Ishikawa (cell line): ENCODE results near the gene NPIPA1.
"Not testable (repeated sequence)": the region's sequence is repeated elsewhere in the genome, so short reads cannot be mapped to it uniquely, and the experiment has no call there.

ENCODE experiments used
- CEBPB ChIP-seq: IDR thresholded peaks from 2 replicates; pipeline ENCODE4 v1.6.1; 2012
- CREB1 ChIP-seq: IDR thresholded peaks from 2 replicates; pipeline ENCODE4 v1.6.1; 2012; ENCODE audit warnings: low read depth
- EGR1 ChIP-seq: IDR thresholded peaks from 2 replicates; pipeline ENCODE4 v1.6.1; 2012
- EP300 ChIP-seq: IDR thresholded peaks from 2 replicates; pipeline ENCODE4 v1.6.1; 2012; ENCODE audit warnings: borderline replicate concordance
- FOXM1 ChIP-seq: IDR thresholded peaks from 2 replicates; pipeline ENCODE4 v1.6.1; 2012; ENCODE audit warnings: low read depth, borderline replicate concordance
- MAX ChIP-seq: IDR thresholded peaks from 2 replicates; pipeline ENCODE4 v1.6.1; 2012
- NFIC ChIP-seq: IDR thresholded peaks from 2 replicates; pipeline ENCODE4 v1.6.1; 2012
- RAD21 ChIP-seq: IDR thresholded peaks from 2 replicates; pipeline ENCODE4 v1.6.1; 2012; ENCODE audit warnings: low read depth
- TAF1 ChIP-seq: IDR thresholded peaks from 2 replicates; pipeline ENCODE4 v1.6.1; 2012; ENCODE audit warnings: low read depth, mild to moderate bottlenecking
- TCF12 ChIP-seq: IDR thresholded peaks from 2 replicates; pipeline ENCODE4 v1.6.1; 2012; ENCODE audit warnings: low read depth
- TEAD4 ChIP-seq: IDR thresholded peaks from 2 replicates; pipeline ENCODE4 v1.6.1; 2012
- YY1 ChIP-seq: IDR thresholded peaks from 2 replicates; pipeline ENCODE4 v1.6.1; 2012; ENCODE audit warnings: low read depth
- ZBTB7A ChIP-seq: IDR thresholded peaks from 2 replicates; pipeline ENCODE4 v1.6.1; 2012; ENCODE audit warnings: low read depth
- TF ChIP-seq, protein P1 (sequence below): IDR thresholded peaks from 2 replicates; pipeline ENCODE4 v1.6.1; 2012; ENCODE audit warnings: low read depth, mild to moderate bottlenecking
- TF ChIP-seq, protein P2 (sequence below): IDR thresholded peaks from 2 replicates; pipeline ENCODE4 v1.6.1; 2012

Gene NPIPA1

GRCh38 chr16:14937143-14937542 lies at the start of gene NPIPA1:
Gene NPIPA1 (plus strand): TSS chr16:14937443. CDS start chr16:14937443, 0 bp downstream.
- not testable (repeated sequence) for TF ChIP-seq RAD21, TCF12, CREB1

GRCh38 chr16:14955546-14956231 lies 18.4 kb downstream of the NPIPA1 start:
- TF ChIP-seq CEBPB = no peak
- TF ChIP-seq RAD21 = no peak
- TF ChIP-seq TCF12 = no peak

GRCh38 chr16:14957576-14958322 lies 20.5 kb downstream of the NPIPA1 start:
- no peak for TF ChIP-seq NFIC
- TF ChIP-seq TAF1 = no peak
- TF ChIP-seq, protein P1, sequence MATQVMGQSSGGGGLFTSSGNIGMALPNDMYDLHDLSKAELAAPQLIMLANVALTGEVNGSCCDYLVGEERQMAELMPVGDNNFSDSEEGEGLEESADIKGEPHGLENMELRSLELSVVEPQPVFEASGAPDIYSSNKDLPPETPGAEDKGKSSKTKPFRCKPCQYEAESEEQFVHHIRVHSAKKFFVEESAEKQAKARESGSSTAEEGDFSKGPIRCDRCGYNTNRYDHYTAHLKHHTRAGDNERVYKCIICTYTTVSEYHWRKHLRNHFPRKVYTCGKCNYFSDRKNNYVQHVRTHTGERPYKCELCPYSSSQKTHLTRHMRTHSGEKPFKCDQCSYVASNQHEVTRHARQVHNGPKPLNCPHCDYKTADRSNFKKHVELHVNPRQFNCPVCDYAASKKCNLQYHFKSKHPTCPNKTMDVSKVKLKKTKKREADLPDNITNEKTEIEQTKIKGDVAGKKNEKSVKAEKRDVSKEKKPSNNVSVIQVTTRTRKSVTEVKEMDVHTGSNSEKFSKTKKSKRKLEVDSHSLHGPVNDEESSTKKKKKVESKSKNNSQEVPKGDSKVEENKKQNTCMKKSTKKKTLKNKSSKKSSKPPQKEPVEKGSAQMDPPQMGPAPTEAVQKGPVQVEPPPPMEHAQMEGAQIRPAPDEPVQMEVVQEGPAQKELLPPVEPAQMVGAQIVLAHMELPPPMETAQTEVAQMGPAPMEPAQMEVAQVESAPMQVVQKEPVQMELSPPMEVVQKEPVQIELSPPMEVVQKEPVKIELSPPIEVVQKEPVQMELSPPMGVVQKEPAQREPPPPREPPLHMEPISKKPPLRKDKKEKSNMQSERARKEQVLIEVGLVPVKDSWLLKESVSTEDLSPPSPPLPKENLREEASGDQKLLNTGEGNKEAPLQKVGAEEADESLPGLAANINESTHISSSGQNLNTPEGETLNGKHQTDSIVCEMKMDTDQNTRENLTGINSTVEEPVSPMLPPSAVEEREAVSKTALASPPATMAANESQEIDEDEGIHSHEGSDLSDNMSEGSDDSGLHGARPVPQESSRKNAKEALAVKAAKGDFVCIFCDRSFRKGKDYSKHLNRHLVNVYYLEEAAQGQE = no peak
- TF ChIP-seq, protein P2, sequence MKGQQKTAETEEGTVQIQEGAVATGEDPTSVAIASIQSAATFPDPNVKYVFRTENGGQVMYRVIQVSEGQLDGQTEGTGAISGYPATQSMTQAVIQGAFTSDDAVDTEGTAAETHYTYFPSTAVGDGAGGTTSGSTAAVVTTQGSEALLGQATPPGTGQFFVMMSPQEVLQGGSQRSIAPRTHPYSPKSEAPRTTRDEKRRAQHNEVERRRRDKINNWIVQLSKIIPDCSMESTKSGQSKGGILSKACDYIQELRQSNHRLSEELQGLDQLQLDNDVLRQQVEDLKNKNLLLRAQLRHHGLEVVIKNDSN = no peak
- no peak for TF ChIP-seq EGR1
- TF ChIP-seq YY1 = no peak
- TF ChIP-seq CREB1 = no peak
- no peak for TF ChIP-seq FOXM1
- TF ChIP-seq ZBTB7A = no peak
- TF ChIP-seq EP300 = no peak
- no peak for TF ChIP-seq MAX
- TF ChIP-seq CEBPB = no peak
- no peak for TF ChIP-seq TEAD4
- TF ChIP-seq TCF12 = no peak

DNA sequence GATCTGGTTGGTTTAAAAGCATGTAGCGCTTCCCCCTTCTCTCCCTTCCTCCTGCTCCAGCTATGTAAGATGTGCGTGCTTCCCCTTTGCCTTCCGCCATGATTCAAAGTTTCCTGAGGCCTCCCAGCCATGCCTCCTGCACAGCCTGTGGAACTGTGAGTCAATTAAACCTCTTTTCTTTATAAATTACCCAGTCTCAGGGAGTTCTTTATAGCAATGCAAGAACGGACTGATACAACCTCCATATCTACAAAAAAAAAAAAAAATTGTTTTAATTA lies 21.0 kb downstream of the NPIPA1 start:
- TF ChIP-seq, protein P1 = no peak

- TF ChIP-seq MAX = no peak
- no peak for TF ChIP-seq EGR1
- TF ChIP-seq TCF12 = no peak
- TF ChIP-seq RAD21 = no peak
- TF ChIP-seq CREB1 = no peak
- no peak for TF ChIP-seq EP300
- TF ChIP-seq ZBTB7A = no peak
- no peak for TF ChIP-seq NFIC
- TF ChIP-seq TAF1 = no peak
- no peak for TF ChIP-seq YY1
- TF ChIP-seq CEBPB = no peak
- TF ChIP-seq, protein P2 = no peak
- TF ChIP-seq TEAD4 = no peak
- TF ChIP-seq, protein P1 = no peak
- TF ChIP-seq FOXM1 = no peak
These were observed 21.7 kb downstream of the NPIPA1 start for GRCh38 chr16:14958970-14959369.
